ENCODE data around the gene SLC38A8. TPM values are rescaled to one million over a fixed set of nuclear protein-coding genes. Genes with fewer than 3 reads are reported as not detected.

Gene SLC38A8
- total RNA-seq, 3 donors from 2014 or later: not detected

DNA sequence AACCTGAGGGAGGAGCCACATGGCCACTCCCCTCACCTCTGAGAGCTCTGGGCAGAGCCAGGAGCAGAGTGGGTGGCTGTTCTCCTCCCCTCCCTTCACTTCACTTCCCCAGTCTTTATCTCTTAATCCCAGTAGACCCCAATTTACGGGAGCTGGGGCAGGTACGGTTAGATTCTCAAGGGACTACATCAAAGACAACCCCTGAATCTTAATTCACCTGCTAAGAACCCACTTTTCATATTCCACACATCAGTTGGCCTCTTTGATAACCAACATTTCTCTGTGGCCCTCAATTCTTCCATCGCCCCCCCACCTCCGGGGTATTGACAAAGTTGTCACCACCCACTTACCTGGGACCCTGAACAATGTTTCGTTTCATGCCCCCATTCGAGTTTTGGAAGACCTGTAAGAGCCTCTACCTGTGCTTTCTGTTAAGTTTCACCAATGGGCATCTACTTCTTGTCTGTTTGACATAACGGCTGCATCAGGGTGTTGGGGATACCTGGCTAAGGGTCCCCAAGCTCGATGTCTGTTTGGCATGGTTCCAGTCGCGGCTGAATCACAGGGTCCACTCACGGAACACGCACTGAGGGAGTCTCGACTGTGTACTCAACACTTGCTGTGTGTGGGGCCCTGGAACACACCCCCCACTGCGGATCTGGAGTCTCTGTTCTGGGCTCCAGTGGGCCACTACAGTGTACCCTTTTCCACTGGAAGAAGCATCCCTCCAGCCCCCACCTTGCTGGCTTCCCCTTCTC is 27.8 kb downstream of the SLC38A8 start:
- H3K36me3 ChIP-seq (ENCODE audit: low read depth): no peaks in the 10 kb centered on the region
- H3K4me1 ChIP-seq (ENCODE audit: low read depth): no peaks in the 10 kb centered on the region
- no peaks in the 10 kb centered on the region for H3K9me3 ChIP-seq
- no peak for ATAC-seq
- DNase-seq: peak in 2 of 3 donors; percentile 33 to 56
- intact Hi-C loops (cut with DNase I, micrococcal nuclease): no loop called here
- H3K4me3 ChIP-seq: no peak overlapping the region
- TF ChIP-seq, protein P1, sequence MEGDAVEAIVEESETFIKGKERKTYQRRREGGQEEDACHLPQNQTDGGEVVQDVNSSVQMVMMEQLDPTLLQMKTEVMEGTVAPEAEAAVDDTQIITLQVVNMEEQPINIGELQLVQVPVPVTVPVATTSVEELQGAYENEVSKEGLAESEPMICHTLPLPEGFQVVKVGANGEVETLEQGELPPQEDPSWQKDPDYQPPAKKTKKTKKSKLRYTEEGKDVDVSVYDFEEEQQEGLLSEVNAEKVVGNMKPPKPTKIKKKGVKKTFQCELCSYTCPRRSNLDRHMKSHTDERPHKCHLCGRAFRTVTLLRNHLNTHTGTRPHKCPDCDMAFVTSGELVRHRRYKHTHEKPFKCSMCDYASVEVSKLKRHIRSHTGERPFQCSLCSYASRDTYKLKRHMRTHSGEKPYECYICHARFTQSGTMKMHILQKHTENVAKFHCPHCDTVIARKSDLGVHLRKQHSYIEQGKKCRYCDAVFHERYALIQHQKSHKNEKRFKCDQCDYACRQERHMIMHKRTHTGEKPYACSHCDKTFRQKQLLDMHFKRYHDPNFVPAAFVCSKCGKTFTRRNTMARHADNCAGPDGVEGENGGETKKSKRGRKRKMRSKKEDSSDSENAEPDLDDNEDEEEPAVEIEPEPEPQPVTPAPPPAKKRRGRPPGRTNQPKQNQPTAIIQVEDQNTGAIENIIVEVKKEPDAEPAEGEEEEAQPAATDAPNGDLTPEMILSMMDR (IDR thresholded peaks at IDR 0.05): no peak

DNA sequence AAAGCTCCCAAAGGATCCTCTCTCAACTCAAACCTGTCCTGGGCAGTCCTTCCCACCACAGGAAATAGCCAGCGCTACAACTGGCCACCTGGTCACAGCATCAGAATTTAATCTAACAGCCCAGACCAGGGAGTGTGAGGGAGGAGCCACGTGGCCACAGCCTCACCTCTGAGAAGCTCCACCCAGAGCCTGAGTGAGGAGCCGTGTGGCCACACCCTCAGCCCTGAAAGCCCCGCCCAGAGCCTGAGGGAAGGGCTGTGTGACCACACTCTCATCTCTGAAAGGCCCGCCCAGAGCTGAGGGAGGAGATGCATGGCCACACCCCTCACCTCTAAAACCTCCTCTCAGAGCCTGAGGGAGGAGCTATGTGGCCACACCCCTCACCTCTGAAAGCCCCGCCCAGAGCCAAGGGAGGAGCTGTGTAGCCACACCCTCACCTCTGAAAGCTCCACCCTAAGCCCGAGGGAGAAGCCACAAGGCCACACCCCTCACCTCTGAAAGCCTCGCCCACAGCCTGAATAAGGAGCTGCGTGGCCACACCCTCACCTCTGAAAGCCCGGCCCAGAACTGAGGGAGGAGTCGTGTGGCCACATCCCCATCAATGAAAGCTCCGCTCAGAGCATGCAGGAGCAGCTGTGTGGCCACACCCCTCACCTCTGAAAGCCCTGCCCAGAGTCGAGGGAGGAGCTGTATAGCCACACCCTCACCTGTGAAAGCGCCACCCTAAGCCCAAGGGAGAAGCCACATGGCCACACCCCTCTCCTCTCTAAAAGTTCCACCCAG is 28.6 kb downstream of the SLC38A8 start:
- DNase-seq (peak; percentile 92 to 94 (median 94)), ATAC-seq (peak; percentile 93)
- no peaks in the 10 kb centered on the region for H3K36me3 ChIP-seq (ENCODE audit: low read depth)
- TF ChIP-seq, protein P1 (IDR thresholded peaks at IDR 0.05): no peak
- intact Hi-C loops (cut with DNase I, micrococcal nuclease): no loop called here
- no peaks in the 10 kb centered on the region for H3K9me3 ChIP-seq
- H3K4me3 ChIP-seq: no peak overlapping the region
- no peaks in the 10 kb centered on the region for H3K4me1 ChIP-seq (ENCODE audit: low read depth)

DNA sequence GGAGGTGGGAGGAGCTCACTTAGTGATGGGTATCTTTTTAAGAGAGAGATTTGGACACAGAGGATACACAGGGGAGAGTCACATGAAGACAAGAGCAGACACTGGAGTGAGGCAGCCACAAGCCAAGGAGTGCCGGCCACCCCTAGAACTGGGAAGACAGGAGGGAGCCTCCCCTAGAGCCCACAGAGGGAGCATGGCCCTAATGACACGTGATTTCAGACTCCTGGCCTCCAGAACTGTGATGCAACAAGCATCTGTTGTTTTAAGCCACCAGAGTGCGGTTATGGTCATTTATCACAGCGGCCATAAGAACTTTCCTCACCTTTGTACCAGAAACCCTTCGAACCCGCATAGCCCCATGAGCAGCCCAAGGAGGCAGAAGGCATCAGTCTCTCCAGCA is 33.3 kb downstream of the SLC38A8 start:
- H3K4me1 ChIP-seq (ENCODE audit: low read depth): no peaks in the 10 kb centered on the region
- H3K9me3 ChIP-seq: no peaks in the 10 kb centered on the region
- no peak overlapping the region for H3K4me3 ChIP-seq
- TF ChIP-seq, protein P1 (IDR thresholded peaks at IDR 0.05): no peak
- DNase-seq (no peak), ATAC-seq (no peak)
- H3K36me3 ChIP-seq (ENCODE audit: low read depth): no peaks in the 10 kb centered on the region
- intact Hi-C loops (cut with DNase I, micrococcal nuclease): no loop called here

DNA sequence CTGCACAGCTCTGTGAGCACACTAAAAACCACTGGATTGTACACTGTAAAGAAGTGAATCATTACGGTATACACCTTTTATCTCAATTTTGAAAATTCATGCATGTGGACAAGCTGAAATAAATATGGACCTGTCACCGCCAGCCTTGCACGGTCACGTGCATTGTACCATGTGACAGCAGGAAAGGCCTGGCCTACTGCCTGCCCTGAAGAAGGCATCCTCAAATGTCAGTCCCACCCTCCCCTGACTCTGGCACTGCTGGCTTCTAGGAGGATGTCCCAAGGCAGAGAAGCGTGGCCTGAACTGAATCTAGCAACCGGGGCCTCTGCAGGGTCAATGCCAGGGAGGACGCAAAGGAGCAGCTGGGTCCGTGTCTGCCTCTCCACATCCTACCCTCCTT is 34.6 kb downstream of the SLC38A8 start:
- H3K9me3 ChIP-seq: no peaks in the 10 kb centered on the region
- TF ChIP-seq, protein P1 (IDR thresholded peaks at IDR 0.05): no peak
- H3K4me3 ChIP-seq: no peak overlapping the region
- DNase-seq (no peak), ATAC-seq (no peak)
- intact Hi-C loops (cut with DNase I, micrococcal nuclease): no loop called here
- H3K4me1 ChIP-seq (ENCODE audit: low read depth): no peaks in the 10 kb centered on the region
- H3K36me3 ChIP-seq (ENCODE audit: low read depth): no peaks in the 10 kb centered on the region

DNA sequence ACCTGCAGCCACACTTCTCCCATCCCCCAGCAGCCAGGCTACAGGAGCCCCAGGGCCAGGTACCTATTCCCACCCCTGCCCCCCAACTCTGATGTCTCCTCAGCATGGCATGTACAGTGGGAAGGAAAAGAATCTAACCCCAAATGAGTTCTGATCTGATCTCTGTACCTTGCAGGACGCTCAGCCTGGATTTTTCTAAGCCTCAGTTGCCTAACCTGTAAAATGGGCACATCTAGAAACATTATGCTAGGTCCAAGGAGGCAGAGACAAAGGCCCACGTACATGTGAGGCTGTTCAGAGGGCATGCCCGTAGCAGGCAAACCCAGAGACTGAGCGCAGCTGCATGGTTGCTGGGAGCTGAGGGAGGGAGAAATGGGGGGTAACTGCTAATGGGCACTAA is 35.1 kb downstream of the SLC38A8 start:
- no peaks in the 10 kb centered on the region for H3K4me1 ChIP-seq (ENCODE audit: low read depth)
- intact Hi-C loops (cut with DNase I, micrococcal nuclease): no loop called here
- TF ChIP-seq, protein P1 (IDR thresholded peaks at IDR 0.05): no peak
- H3K36me3 ChIP-seq (ENCODE audit: low read depth): no peaks in the 10 kb centered on the region
- no peak for DNase-seq
- ATAC-seq: no peak
- H3K9me3 ChIP-seq: no peaks in the 10 kb centered on the region
- no peak overlapping the region for H3K4me3 ChIP-seq
